IPS DF 19.7 (cell line): ENCODE measurements around the gene PLEK.
"Not testable (repeated sequence)": the region's sequence is repeated elsewhere in the genome, so short reads cannot be mapped to it uniquely, and the experiment has no call there.

Experiments used
- DNase-seq: peaks from one replicate; pipeline ENCODE4 v3.0.0-alpha.2; 2013; ENCODE audit warnings: low read depth, low spot score

PLEK gene

DNA sequence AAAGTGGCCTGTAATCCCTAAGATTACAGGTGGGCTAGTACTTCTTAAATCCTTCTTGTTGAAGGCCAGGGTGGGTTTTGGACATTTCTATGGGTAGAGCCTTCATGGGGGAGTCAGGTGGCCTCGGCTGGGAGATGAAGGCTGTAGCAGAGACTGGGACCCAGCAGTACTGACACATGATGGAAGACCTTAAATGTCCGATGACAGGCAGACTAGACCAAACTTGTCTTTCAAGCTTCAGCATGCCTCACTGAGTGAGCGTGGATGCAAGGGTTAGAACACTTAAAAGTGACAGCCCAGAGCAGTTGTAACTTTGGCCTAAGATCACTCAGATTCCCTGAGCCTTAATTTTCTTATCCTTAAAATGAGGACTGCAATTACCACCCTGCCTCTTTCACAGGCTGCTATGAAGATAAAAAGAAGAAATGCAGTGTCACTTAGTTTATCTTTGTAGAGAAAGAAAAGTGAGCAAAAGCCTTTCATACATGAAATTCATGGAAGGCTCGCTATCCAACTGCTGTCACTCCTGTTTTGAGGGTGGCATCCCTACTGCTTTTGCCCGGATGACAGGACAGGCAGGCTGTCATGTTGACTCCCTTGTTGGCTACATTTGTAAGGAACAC, 19.5 kb downstream of the PLEK start:
- DNase-seq = no peak

- DNase-seq = no peak
Observed at GRCh38 chr2:68385220-68385906, 20.3 kb downstream of the PLEK start.

GRCh38 chr2:68385907-68386287, 20.8 kb downstream of the PLEK start:
- no peak for DNase-seq

DNA sequence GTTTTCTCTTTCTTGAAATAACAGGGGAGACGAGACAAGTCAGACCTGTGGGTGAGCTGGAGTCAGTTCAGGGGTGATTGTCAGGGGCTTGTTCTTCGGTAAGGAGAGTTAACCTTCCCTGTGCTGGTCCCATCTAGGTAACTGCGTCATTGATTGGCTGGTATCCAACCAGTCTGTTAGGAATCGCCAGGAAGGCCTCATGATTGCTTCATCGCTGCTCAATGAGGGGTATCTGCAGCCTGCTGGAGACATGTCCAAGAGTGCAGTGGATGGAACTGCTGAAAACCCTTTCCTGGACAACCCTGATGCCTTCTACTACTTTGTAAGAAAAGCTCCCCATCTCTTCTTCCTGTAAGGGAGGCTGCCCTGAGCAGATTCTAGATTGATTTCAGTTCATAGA, 21.3 kb downstream of the PLEK start:
- DNase-seq = no peak

- DNase-seq = no peak
Observed at GRCh38 chr2:68387408-68388350, 22.6 kb downstream of the PLEK start.

- no peak for DNase-seq
Observed at GRCh38 chr2:68388358-68388757, 23.3 kb downstream of the PLEK start.

DNA sequence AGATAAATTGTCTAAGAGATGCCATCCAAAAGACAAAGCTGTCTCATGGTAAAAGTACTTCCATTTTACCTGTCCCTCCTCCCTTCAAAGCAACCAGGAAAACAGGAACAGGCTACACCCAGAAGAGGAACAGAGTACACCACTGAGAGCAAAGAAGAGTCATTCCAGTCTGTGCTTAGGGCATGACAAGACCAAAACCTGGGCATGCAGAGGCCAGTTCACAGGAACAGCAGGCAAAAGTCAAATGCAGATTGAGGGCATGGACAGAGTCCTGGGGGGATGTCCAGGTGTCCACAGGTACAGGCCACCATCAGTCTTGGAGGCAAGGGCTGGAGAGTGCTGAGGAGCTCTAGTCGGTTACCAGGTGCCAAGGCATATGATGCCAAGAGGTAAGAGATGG, 23.7 kb downstream of the PLEK start:
- no peak for DNase-seq

DNA sequence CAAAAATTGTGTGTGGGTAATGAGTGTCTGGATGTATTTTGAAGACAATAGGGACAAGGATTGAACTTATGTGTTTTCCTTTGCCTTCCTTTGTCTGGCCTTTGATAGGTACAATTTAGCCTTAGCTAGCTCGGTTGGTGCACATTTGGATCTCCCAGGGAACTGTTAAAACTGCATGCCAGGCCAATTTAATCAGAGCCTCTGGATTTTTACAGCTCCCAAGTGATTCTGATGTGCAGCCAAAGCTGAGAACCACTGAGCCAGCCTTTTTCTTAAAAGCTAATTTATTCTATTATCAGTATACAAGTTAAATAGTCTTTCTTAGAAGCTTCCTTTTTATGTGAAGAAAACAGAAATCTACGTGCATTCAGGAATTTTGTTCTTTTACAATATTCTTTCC, 25.0 kb downstream of the PLEK start:
- DNase-seq = no peak

GRCh38 chr2:68390586-68390985, 25.5 kb downstream of the PLEK start:
- no peak for DNase-seq

GRCh38 chr2:68391099-68391498, 26.0 kb downstream of the PLEK start:
- DNase-seq = no peak

DNA sequence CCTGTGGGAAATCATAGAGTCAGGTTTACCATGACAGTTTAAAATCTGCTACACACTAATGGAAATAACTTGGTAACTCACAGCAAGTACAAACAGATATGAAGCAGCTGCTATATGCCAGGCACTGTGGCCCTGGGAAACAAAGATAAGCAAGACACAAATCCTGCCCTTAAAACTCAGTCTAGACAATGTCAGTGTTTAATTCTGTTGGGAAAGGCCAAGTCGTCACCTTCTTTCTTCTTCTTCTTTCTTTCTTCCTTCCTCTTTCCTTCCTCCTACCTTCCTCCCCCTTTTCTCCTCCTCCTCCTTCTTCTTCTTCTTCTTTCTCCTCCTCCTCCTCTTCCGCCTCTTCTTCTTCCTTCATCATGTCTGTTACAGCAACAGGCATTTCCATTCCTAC, 26.8 kb downstream of the PLEK start:
- DNase-seq = no peak

DNA sequence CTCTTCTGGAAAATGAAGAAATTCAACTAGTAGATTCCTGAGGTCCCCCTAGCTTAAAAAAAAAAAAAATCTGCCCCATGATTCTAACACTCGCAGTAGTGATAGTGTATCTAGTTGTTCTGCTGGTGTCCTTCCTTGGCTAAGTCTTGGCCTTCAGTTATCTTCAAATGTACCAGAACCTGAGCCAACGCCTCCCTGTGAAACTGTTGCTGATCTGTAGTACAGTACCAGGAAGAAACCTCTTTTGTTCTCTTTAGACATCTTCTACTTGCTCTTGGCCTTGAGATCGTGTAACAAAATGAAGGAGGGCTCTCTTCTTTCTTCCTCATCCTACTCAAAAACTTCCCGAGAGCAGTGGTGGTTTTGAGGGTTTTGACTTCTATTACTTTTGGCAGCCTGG, 31.0 kb downstream of the PLEK start:
- no peak for DNase-seq

DNA sequence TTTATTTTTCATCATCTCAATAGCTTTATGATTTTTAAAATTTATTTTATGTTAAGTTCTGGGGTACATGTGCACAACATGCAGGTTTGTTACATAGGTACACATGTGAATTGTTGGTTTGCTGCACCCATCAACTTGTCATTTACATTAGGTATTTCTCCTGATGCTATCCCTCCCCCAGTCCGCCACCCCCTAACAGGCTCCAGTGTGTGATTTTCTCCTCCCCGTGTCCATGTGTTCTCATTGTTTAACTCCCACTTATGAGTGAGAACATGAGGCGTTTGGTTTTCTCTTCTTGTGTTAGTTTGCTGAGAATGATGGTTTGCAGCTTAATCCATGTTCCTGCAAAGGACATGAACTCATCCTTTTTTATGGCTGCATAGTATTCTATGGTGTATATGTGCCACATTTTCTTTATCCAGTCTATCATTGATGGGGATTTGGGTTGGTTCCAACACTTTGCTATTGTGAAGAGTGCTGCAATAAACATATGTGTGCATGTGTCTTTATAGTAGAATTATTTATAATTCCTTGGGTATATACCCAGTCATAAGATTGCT, 32.7 kb downstream of the PLEK start:
- DNase-seq = not testable (repeated sequence)

GRCh38 chr2:68403199-68403644, 38.1 kb downstream of the PLEK start:
- no peak for DNase-seq

DNA sequence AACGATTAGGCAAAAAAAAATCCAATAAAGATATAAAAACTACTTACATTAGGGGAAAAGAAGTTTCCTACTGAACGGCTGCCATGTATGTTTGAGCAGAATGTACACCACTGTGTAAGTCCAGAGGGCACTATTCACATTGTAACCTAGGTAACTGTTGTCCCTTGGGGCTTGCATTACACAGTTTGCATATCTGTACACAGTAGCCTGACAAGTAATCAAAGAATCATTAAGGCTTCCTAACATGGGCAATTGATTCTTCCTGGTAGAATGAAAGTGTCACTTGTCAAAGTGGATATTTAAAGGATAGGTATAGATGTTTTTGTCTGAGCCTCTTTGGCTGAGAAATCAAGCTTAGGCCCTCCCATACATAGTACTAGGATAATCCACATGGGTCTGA, 39.1 kb downstream of the PLEK start:
- no peak for DNase-seq

DNA sequence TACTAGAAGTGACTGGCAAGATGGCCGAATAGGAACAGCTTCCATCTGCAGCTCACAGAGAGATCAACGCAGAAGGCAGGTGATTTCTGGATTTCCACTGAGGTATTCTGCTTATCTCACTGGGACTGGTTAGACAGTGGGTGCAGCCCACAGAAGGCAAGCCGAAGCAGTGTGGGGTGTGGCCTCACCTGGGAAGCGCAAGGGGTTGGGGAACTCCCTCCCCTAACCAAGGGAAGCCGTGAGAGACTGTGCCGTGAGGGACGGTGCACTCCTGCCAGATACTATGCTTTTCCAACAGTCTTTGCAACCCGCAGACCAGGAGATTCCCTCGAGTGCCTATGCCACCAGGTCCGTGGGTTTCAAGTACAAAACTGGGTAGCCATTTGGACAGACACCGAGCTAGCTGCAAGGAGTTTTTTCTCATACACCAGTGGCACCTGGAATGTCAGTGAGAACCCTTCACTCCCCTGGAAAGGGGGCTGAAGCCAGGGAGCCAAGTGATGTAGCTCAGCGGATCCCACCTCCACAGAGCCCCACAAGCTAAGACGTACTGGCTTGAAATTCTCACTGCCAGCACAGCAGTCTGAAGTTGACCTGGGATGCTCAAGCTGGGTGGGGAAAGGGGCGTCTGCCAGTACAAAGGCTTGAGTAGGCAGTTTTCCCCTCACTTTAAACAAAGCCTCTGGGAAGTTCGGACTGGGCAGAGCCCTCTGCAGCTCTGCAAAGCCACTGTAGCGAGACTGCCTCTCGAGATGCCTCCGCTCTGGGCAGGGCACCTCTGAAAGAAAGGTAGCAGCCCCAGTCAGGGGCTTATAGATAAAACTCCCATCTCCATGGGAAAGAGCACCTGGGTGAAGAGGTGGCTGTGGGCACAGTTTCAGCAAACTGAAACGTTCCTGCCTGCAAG, 40.1 kb downstream of the PLEK start:
- DNase-seq = no peak

GRCh38 chr2:68411397-68412126, 46.5 kb downstream of the PLEK start:
- DNase-seq = no peak

GRCh38 chr2:68412127-68412819, 47.2 kb downstream of the PLEK start:
- DNase-seq = no peak

- no peak for DNase-seq
Observed at GRCh38 chr2:68413466-68413865, 48.4 kb downstream of the PLEK start.

DNA sequence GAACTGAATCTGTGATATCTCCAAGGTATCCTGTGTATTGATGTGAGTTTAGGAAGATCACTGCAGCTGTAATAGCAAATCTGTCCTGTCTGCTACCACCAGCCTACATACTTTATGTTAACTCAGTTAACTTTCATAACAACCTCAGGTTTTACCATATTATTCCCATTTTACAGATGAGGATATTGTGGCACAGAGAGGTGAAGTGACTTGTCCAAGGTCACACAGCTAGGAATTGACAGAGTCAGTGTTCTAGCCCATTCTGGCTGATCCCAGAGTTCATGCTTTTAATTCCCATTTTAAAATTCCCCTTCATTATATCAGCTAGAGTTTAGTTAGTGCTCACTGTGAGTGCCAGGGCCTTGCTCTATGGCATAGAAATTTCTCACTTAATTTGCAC, 49.4 kb downstream of the PLEK start:
- no peak for DNase-seq
